Measurements from ENCODE around the gene ANXA7. TPM values are rescaled to one million over a fixed set of nuclear protein-coding genes. Genes with fewer than 3 reads are reported as not detected.
"Not testable (repeated sequence)": the region's sequence is repeated elsewhere in the genome, so short reads cannot be mapped to it uniquely, and the experiment has no call there.

The ANXA7 gene
- total and polyA plus RNA-seq, 8 donors: 21.6 to 59.5 (median 45.4) TPM

DNA sequence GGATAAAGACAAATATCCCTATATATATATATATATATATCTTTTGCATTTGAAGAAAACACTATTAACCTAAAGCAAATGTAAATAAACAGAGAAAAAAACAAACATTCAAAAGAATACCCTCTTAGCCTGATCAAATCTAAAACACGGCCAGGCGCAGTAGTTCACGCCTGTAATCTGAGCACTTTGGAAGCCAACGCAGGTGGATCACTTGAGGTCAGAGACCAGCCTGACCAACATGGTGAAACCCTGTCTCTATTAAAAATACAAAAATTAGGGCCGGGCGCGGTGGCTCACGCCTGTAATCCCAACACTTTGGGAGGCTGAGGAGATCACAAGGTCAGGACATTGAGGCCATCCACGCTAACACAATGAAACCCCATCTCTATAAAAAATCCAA lies 9.2 kb downstream of the ANXA7 start:
- no peak overlapping the region for H3K27ac ChIP-seq
- no peaks in the 10 kb centered on the region for H3K27me3 ChIP-seq
- 88 to 94% methylated on average over 9 of the region's 9 CpGs for WGBS, 2 donors
- H3K9me3 ChIP-seq: no peaks in the 10 kb centered on the region
- FAIRE-seq: no peak
- peaks cover 0 to 4% (median 0%) of the 10 kb centered on the region in 3 donors for H3K4me1 ChIP-seq
- ATAC-seq: no peak
- no peak for DNase-seq
- intact Hi-C loops (cut with DNase I): no loop called here
- no peak overlapping the region for H3K4me3 ChIP-seq
- no peaks in the 10 kb centered on the region for H3K36me3 ChIP-seq
- TF ChIP-seq, protein P1, sequence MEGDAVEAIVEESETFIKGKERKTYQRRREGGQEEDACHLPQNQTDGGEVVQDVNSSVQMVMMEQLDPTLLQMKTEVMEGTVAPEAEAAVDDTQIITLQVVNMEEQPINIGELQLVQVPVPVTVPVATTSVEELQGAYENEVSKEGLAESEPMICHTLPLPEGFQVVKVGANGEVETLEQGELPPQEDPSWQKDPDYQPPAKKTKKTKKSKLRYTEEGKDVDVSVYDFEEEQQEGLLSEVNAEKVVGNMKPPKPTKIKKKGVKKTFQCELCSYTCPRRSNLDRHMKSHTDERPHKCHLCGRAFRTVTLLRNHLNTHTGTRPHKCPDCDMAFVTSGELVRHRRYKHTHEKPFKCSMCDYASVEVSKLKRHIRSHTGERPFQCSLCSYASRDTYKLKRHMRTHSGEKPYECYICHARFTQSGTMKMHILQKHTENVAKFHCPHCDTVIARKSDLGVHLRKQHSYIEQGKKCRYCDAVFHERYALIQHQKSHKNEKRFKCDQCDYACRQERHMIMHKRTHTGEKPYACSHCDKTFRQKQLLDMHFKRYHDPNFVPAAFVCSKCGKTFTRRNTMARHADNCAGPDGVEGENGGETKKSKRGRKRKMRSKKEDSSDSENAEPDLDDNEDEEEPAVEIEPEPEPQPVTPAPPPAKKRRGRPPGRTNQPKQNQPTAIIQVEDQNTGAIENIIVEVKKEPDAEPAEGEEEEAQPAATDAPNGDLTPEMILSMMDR (IDR thresholded peaks at IDR 0.05): no peak

DNA sequence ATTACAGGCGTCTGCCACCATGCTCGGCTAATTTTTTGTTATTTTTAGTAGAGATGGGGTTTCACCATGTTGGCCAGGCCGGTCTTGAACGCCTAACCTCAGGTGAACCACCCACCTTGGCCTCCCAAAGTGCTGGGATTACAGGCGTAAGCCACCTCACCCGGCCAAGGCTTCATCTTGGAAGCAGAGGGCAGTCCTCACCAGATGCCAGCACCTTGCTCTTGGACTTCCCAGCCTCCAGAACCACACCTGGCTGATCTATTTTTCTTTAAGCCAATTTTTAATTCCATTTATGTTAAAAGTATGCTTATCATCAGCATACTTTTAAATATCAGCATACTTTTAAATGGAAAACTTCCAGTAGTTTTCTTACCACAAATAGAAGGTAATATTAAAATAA lies 12.2 kb downstream of the ANXA7 start:
- TF ChIP-seq, protein P1 (IDR thresholded peaks at IDR 0.05): no peak
- no peak for ATAC-seq
- no peaks in the 10 kb centered on the region for H3K4me1 ChIP-seq
- 94 to 98% methylated on average over 6 of the region's 6 CpGs for WGBS, 2 donors
- no peak overlapping the region for H3K27ac ChIP-seq
- intact Hi-C loops (cut with DNase I): no loop called here
- DNase-seq: no peak
- H3K9me3 ChIP-seq: no peaks in the 10 kb centered on the region
- H3K4me3 ChIP-seq: no peak overlapping the region
- H3K27me3 ChIP-seq: no peaks in the 10 kb centered on the region
- FAIRE-seq: no peak
- peaks cover 0 to 18% (median 0%) of the 10 kb centered on the region in 3 donors for H3K36me3 ChIP-seq

DNA sequence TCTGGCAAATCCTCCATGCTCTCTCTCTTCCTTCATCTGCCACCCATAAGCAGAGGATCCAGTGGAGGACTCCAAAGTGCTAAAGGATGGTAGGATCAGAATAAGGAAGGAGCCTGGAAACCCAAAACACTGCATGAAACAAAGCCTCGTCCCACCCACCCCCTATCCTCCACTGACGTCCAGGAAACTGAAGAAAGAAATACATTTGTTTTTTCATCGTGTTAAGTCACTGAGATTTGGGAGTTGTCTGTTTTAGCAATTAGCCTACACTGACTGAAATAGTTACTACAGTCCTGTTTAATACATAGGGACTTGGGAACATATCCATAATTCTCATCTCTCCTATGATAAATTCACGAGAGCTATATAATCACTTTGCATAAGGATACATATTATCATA lies 14.8 kb downstream of the ANXA7 start:
- peaks cover 0 to 39% (median 15%) of the 10 kb centered on the region in 3 donors for H3K36me3 ChIP-seq
- 89 to 90% methylated on average over 4 of the region's 4 CpGs for WGBS, 2 donors
- H3K4me1 ChIP-seq: no peaks in the 10 kb centered on the region
- no peak for ATAC-seq
- no peak for FAIRE-seq
- H3K27me3 ChIP-seq: no peaks in the 10 kb centered on the region
- intact Hi-C loops (cut with DNase I): no loop called here
- H3K27ac ChIP-seq: no peak overlapping the region
- TF ChIP-seq, protein P1 (IDR thresholded peaks at IDR 0.05): no peak
- no peak for DNase-seq
- no peak overlapping the region for H3K4me3 ChIP-seq
- no peaks in the 10 kb centered on the region for H3K9me3 ChIP-seq

DNA sequence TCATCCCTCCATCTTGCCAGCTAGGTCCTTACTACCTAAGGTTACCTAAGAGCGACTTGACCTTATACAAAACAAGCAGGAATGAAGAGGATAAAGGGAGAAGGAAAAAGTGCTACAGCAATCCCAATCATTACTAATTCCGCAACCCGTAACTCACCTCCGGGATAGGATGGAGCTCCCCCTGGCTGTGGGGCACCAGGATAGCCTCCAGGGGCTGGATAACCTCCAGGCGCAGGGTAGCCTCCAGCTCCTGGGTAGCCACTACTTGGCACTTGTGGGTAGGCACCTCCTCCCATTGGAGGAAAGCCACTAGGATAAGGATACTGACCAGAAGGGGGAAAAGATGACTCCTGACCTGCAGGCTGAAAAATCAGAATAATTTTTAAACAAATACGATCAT lies 15.8 kb downstream of the ANXA7 start:
- intact Hi-C loops (cut with DNase I): no loop called here
- peaks cover 0 to 39% (median 15%) of the 10 kb centered on the region in 3 donors for H3K36me3 ChIP-seq
- no peak for DNase-seq
- no peak overlapping the region for H3K27ac ChIP-seq
- FAIRE-seq: no peak
- 94 to 95% methylated on average over 6 of the region's 6 CpGs for WGBS, 2 donors
- no peaks in the 10 kb centered on the region for H3K27me3 ChIP-seq
- ATAC-seq: no peak
- no peak overlapping the region for H3K4me3 ChIP-seq
- H3K9me3 ChIP-seq: no peaks in the 10 kb centered on the region
- TF ChIP-seq, protein P1 (IDR thresholded peaks at IDR 0.05): no peak
- H3K4me1 ChIP-seq: no peaks in the 10 kb centered on the region

DNA sequence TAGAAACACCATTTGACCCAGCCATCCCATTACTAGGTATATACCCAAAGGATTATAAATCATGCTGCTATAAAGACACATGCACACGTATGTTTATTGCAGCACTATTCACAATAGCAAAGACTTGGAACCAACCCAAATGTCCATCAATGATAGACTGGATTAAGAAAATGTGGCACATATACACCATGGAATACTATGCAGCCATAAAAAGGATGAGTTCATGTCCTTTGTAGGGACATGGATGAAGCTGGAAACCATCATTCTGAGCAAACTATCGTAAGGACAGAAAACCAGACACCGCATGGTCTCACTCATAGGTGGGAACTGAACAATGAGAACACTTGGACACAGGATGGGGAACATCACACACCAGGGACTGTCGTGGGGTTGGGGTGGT lies 19.5 kb downstream of the ANXA7 start:
- H3K4me1 ChIP-seq; H3K4me3 ChIP-seq; H3K9me3 ChIP-seq; intact Hi-C loops (cut with DNase I); DNase-seq; H3K27ac ChIP-seq; H3K27me3 ChIP-seq; ATAC-seq; FAIRE-seq: not testable (repeated sequence)
- peaks cover 0 to 45% (median 22%) of the 10 kb centered on the region in 3 donors for H3K36me3 ChIP-seq
- 97 to 98% methylated on average over 3 of the region's 4 CpGs for WGBS, 2 donors

Data from pancreas (tissue), 10 donors.